ENCODE measurements around the gene FOXP1. TPM values are rescaled to one million over a fixed set of nuclear protein-coding genes. Genes with fewer than 3 reads are reported as not detected.

The FOXP1 gene
- total RNA-seq, 4 donors from 2014 or later, result 49.8 to 157 (median 71.9) TPM

DNA sequence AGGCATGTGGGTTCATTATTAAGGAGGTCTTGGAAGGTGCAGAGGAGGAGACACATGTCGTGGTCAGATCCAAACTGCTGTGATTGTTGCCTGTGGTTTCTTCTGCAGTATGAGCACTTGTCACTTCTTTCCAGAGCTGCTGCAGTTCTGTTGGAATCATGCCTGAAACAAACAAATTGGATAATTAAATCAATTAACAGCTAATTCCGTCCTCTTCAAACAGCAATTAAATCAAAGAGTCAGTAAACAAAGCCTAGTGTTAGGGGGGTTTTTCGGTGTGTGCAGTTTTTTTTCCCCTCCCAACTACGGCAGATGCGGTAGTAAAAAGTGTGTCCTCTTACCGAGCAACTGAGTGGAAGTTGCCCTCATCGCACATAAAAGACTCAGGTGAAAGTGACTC is 542.2 kb downstream of the FOXP1 start:
- Histone ChIP-seq H3K36me3 (peaks cover 49% of the 10 kb centered on the region), H3K4me1 (peaks cover 2% of the 10 kb centered on the region), H3K27me3 (no peaks in the 10 kb centered on the region), H3K9me3 (no peaks in the 10 kb centered on the region), H3K27ac (no peak overlapping the region), H3K4me3 (no peak overlapping the region)
- DNase-seq (ENCODE audit: low spot score in 2 of 2), result no peak
- WGBS, result 91% methylated on average over 7 of the region's 7 CpGs
- TF ChIP-seq POLR2A (IDR thresholded peaks at IDR 0.05) (no peak), EP300 (IDR thresholded peaks at IDR 0.05) (no peak), POLR2AphosphoS5 (IDR thresholded peaks at IDR 0.05) (no peak)
- TF ChIP-seq, protein P1, sequence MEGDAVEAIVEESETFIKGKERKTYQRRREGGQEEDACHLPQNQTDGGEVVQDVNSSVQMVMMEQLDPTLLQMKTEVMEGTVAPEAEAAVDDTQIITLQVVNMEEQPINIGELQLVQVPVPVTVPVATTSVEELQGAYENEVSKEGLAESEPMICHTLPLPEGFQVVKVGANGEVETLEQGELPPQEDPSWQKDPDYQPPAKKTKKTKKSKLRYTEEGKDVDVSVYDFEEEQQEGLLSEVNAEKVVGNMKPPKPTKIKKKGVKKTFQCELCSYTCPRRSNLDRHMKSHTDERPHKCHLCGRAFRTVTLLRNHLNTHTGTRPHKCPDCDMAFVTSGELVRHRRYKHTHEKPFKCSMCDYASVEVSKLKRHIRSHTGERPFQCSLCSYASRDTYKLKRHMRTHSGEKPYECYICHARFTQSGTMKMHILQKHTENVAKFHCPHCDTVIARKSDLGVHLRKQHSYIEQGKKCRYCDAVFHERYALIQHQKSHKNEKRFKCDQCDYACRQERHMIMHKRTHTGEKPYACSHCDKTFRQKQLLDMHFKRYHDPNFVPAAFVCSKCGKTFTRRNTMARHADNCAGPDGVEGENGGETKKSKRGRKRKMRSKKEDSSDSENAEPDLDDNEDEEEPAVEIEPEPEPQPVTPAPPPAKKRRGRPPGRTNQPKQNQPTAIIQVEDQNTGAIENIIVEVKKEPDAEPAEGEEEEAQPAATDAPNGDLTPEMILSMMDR (IDR thresholded peaks at IDR 0.05), result no peak

DNA sequence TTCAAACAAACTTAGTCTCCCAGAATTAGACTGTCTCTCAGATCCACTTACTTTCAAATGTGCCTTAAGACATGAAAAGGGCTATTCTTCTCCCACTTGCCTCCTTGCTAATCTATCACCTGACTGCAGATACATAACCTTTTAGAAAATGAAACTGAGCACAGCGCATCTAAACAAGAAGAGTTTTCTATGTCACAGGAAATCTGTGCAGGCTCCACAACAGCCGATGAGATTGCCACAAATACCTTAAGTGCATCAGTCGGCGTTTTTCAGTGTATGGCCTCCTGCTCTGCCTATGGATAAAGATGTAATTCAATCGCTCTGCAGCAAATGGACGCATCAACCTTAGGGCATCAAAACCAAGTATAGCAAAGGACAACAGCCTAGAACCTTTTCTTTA is 544.2 kb downstream of the FOXP1 start:
- Histone ChIP-seq H3K36me3 (peaks cover 39% of the 10 kb centered on the region), H3K27me3 (no peaks in the 10 kb centered on the region), H3K9me3 (no peaks in the 10 kb centered on the region), H3K27ac (no peak overlapping the region), H3K4me1 (peaks cover 14% of the 10 kb centered on the region), H3K4me3 (no peak overlapping the region)
- TF ChIP-seq, protein P1 (IDR thresholded peaks at IDR 0.05), result no peak
- TF ChIP-seq POLR2AphosphoS5 (IDR thresholded peaks at IDR 0.05) (no peak), EP300 (IDR thresholded peaks at IDR 0.05) (no peak), POLR2A (IDR thresholded peaks at IDR 0.05) (no peak)
- WGBS, result 89% methylated on average over 6 of the region's 6 CpGs
- no peak for DNase-seq (ENCODE audit: low spot score in 2 of 2)

DNA sequence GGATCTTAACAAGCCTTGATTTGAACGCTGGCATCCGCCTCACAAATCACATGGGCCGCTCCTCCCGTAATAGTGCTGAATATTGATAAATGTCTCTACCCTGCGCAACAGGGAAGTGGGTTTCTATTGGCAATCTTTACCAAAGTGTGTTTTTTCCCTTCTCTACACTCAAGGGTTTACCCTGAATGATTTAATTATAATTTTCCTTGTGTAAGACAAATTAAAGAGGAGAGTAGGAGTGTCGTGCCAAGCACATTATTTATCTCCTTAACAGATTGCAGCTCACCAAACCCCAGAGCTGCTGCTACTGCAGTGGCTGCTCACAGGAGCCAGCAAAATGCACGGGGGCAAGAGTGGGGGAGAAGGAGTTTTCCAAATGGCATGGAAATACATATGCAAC is 545.8 kb downstream of the FOXP1 start:
- Histone ChIP-seq H3K36me3 (peaks cover 33% of the 10 kb centered on the region), H3K9me3 (no peaks in the 10 kb centered on the region), H3K27me3 (no peaks in the 10 kb centered on the region), H3K4me1 (peaks cover 20% of the 10 kb centered on the region), H3K27ac (no peak overlapping the region), H3K4me3 (no peak overlapping the region)
- no peak for TF ChIP-seq EP300 (IDR thresholded peaks at IDR 0.05)
- no peak for TF ChIP-seq POLR2AphosphoS5 (IDR thresholded peaks at IDR 0.05)
- TF ChIP-seq, protein P1 (IDR thresholded peaks at IDR 0.05), result no peak
- no peak for TF ChIP-seq POLR2A (IDR thresholded peaks at IDR 0.05)
- DNase-seq (ENCODE audit: low spot score in 2 of 2), result no peak
- 84% methylated on average over 7 of the region's 7 CpGs for WGBS

DNA sequence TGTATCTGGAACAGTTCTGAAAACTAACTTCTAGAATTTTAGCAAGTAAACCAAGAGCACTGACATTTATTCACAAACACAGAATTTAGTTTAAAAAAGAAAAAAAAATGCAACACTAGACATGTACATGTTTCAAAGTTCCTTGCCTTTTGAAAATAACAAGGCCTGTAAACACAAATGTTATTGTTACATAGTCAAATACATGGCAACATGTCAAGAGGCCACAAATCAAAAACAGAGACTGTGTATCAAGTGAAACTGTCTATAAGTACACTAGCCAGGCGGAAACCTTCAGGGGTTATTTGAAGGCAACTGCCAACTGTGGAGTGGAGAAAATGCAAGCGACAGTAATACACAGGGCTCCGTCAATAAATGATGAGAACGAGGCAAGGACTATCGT is 547.6 kb downstream of the FOXP1 start:
- peaks cover 27% of the 10 kb centered on the region for H3K36me3 ChIP-seq
- no peak overlapping the region for H3K27ac ChIP-seq
- no peaks in the 10 kb centered on the region for H3K27me3 ChIP-seq
- WGBS, result 83% methylated on average over 5 of the region's 5 CpGs
- H3K9me3 ChIP-seq, result no peaks in the 10 kb centered on the region
- peaks cover 33% of the 10 kb centered on the region for H3K4me1 ChIP-seq
- H3K4me3 ChIP-seq, result no peak overlapping the region
- TF ChIP-seq POLR2AphosphoS5 (IDR thresholded peaks at IDR 0.05), result no peak
- TF ChIP-seq, protein P1 (IDR thresholded peaks at IDR 0.05), result no peak
- no peak for TF ChIP-seq EP300 (IDR thresholded peaks at IDR 0.05)
- no peak for TF ChIP-seq POLR2A (IDR thresholded peaks at IDR 0.05)
- DNase-seq (ENCODE audit: low spot score in 2 of 2), result no peak

DNA sequence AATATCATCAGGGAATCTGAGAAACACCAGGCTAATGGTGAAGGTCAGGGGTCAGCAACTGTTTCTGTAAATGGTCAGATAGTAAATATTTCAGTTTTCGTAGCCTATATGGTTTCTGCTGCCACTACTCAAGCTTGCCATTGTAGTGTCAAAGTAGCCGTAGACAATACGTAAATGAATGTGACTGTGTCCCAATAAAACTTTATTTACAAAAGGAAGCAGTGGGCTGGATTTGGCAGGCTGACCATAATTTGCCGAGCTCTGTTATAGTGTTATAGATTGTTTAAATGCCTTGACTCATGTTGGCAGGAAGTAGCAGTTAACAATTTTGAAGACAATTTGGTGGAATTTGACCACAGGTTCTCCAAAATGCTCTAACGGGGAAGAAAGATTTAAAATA is 548.2 kb downstream of the FOXP1 start:
- 79% methylated on average over 5 of the region's 5 CpGs for WGBS
- Histone ChIP-seq H3K27me3 (no peaks in the 10 kb centered on the region), H3K4me1 (peaks cover 33% of the 10 kb centered on the region), H3K4me3 (no peak overlapping the region), H3K36me3 (peaks cover 22% of the 10 kb centered on the region), H3K27ac (no peak overlapping the region), H3K9me3 (no peaks in the 10 kb centered on the region)
- TF ChIP-seq POLR2AphosphoS5 (IDR thresholded peaks at IDR 0.05) (no peak), POLR2A (IDR thresholded peaks at IDR 0.05) (no peak), EP300 (IDR thresholded peaks at IDR 0.05) (no peak)
- TF ChIP-seq, protein P1 (IDR thresholded peaks at IDR 0.05), result no peak
- no peak for DNase-seq (ENCODE audit: low spot score in 2 of 2)
